H1 (cell line): ENCODE measurements around the gene SHOC1.

ENCODE experiments used
- CBX8 ChIP-seq: fragments of 300-800, 300-1000 bp; sonication (generic); IDR thresholded peaks from 2 replicates; pipeline ENCODE4 v1.7.1; 2016; ENCODE audit warnings: low read depth, low read length, borderline replicate concordance
- CHD1 ChIP-seq: IDR thresholded peaks from 2 replicates; pipeline ENCODE4 v1.6.1; 2012; ENCODE audit warnings: low read depth, low read length, improper control_type of control experiment
- EP300 ChIP-seq, 2 experiments: IDR thresholded peaks; 1 replicate in 1 of 2; 2 replicates in 1 of 2; pipeline ENCODE4 v1.6.1; 2011 to 2012; ENCODE audit warnings: low read depth in 2 of 2, low read length in 2 of 2, mild to moderate bottlenecking in 2 of 2, borderline replicate concordance in 1 of 2, inconsistent platforms in 1 of 2, moderate library complexity in 1 of 2
- JUND ChIP-seq: IDR thresholded peaks from 2 replicates; pipeline ENCODE4 v1.6.1; 2011; ENCODE audit warnings: mild to moderate bottlenecking, improper control_type of control experiment, low read length
- NRF1 ChIP-seq: IDR thresholded peaks from 2 replicates; pipeline ENCODE4 v1.6.1; 2011; ENCODE audit warnings: mild to moderate bottlenecking, low read depth, low read length, improper control_type of control experiment
- POLR2A ChIP-seq, 2 experiments: IDR thresholded peaks; 1 replicate in 1 of 2; 2 replicates in 1 of 2; pipeline ENCODE4 v1.6.1; 2011; ENCODE audit warnings: low read depth in 2 of 2, low read length in 2 of 2, mild to moderate bottlenecking in 2 of 2; ENCODE audit errors: control extremely low read depth in 1 of 2
- RAD21 ChIP-seq, 2 experiments: IDR thresholded peaks in 1 of 2; conservative IDR thresholded peaks in 1 of 2; 2 replicates each; pipeline ENCODE4 v1.6.1; 2011; ENCODE audit warnings: low read depth in 2 of 2, low read length in 2 of 2, improper control_type of control experiment in 1 of 2, inconsistent platforms in 1 of 2, mild to moderate bottlenecking in 1 of 2, moderate library complexity in 1 of 2
- RBBP5 ChIP-seq: IDR thresholded peaks from 2 replicates; pipeline ENCODE4 v1.7.1; 2012; ENCODE audit warnings: low read depth, mild to moderate bottlenecking, inconsistent platforms, low read length, moderate library complexity, borderline replicate concordance
- RFX5 ChIP-seq: IDR thresholded peaks from 2 replicates; pipeline ENCODE4 v1.6.1; 2011; ENCODE audit warnings: low read depth, low read length, improper control_type of control experiment, borderline replicate concordance
- TBP ChIP-seq: IDR thresholded peaks from 2 replicates; pipeline ENCODE4 v1.6.1; 2011; ENCODE audit warnings: low read depth, low read length, improper control_type of control experiment
- YY1 ChIP-seq: IDR thresholded peaks from 2 replicates; pipeline ENCODE4 v1.6.1; 2011; ENCODE audit warnings: low read depth, mild to moderate bottlenecking, low read length
- TF ChIP-seq, protein P1 (sequence below), 3 experiments: IDR thresholded peaks; 1 replicate in 2 of 3; 2 replicates in 1 of 3; pipeline versions ENCODE4 v1.5.1 to v1.6.1; 2011; ENCODE audit warnings: low read length in 3 of 3, mild to moderate bottlenecking in 3 of 3, inconsistent platforms in 2 of 3, low read depth in 1 of 3, moderate library complexity in 1 of 3; ENCODE audit not compliant: insufficient read depth in 1 of 3; ENCODE audit errors: control extremely low read depth in 1 of 3
- TF ChIP-seq, protein P2 (sequence below): IDR thresholded peaks from 2 replicates; pipeline ENCODE4 v1.6.1; 2012; ENCODE audit warnings: inconsistent platforms

DNA sequence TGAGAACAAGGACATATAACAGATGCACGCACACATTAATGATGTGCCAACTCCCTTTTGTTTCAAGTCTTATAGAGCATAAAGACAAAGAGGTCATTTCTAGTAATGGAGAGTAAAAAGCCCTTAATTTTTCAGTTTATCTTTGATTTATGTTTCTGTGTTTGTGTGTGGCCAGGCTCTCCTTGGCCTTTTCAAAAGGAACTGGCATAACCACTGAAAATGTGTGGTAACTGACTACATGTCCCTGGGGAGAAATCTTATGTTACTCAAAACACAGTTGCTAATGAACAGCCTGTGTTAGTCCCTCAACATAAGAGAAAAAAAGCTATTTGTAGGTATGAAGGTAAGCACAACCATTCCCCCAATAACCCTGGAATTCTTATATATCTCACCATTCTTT lies 47.6 kb upstream of the SHOC1 start:
- TF ChIP-seq, protein P1, sequence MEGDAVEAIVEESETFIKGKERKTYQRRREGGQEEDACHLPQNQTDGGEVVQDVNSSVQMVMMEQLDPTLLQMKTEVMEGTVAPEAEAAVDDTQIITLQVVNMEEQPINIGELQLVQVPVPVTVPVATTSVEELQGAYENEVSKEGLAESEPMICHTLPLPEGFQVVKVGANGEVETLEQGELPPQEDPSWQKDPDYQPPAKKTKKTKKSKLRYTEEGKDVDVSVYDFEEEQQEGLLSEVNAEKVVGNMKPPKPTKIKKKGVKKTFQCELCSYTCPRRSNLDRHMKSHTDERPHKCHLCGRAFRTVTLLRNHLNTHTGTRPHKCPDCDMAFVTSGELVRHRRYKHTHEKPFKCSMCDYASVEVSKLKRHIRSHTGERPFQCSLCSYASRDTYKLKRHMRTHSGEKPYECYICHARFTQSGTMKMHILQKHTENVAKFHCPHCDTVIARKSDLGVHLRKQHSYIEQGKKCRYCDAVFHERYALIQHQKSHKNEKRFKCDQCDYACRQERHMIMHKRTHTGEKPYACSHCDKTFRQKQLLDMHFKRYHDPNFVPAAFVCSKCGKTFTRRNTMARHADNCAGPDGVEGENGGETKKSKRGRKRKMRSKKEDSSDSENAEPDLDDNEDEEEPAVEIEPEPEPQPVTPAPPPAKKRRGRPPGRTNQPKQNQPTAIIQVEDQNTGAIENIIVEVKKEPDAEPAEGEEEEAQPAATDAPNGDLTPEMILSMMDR (IDR thresholded peaks at IDR 0.05; ENCODE audit: control extremely low read depth in 1 of 3, insufficient read depth in 1 of 3, low read depth in 1 of 3, low read length in 3 of 3), result no peak
- TF ChIP-seq CBX8 (no peak), TBP (no peak), POLR2A (IDR thresholded peaks at IDR 0.05; ENCODE audit: control extremely low read depth in 1 of 2, low read depth in 2 of 2, low read length in 2 of 2) (no peak), JUND (no peak), YY1 (no peak), RFX5 (no peak), EP300 (IDR thresholded peaks at IDR 0.05; ENCODE audit: borderline replicate concordance in 1 of 2, low read depth in 2 of 2, low read length in 2 of 2) (no peak), RBBP5 (no peak), RAD21 (IDR thresholded peaks at IDR 0.05 in 1 of 2, conservative IDR thresholded peaks at IDR 0.05 in 1 of 2; ENCODE audit: low read depth in 2 of 2, low read length in 2 of 2) (no peak), CHD1 (no peak), NRF1 (no peak)
- TF ChIP-seq, protein P2, sequence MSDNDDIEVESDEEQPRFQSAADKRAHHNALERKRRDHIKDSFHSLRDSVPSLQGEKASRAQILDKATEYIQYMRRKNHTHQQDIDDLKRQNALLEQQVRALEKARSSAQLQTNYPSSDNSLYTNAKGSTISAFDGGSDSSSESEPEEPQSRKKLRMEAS, result no peak
